MM.1S (cell line): ENCODE data around the gene KRT2.
"Not testable (repeated sequence)": the region's sequence is repeated elsewhere in the genome, so short reads cannot be mapped to it uniquely, and the experiment has no call there.

ENCODE experiments used
- DNase-seq: peaks from one replicate; pipeline ENCODE4 v3.0.0-alpha.2; 2015
- H2AFZ ChIP-seq: fragments of 300-600 bp; sonication (generic); 2 replicates; pipeline ENCODE4 v1.6.0; 2016; ENCODE audit warnings: antibody characterized with exemption, low read length
- H3F3A ChIP-seq: fragments of 300-600 bp; sonication (generic); 2 replicates; pipeline ENCODE4 v1.6.1; 2016; ENCODE audit warnings: mild to moderate bottlenecking, antibody characterized with exemption, low read length, moderate library complexity, mixed read lengths; ENCODE audit not compliant: insufficient read depth
- H3K27ac ChIP-seq: fragments of 300-600 bp; sonication (generic); 2 replicates; pipeline ENCODE4 v1.5.1; 2016; ENCODE audit warnings: mild to moderate bottlenecking, low read length
- H3K27me3 ChIP-seq: fragments of 300-600 bp; sonication (generic); replicated peaks from 2 replicates; pipeline ENCODE4 v1.6.0; 2016; ENCODE audit warnings: low read length; ENCODE audit not compliant: insufficient read depth
- H3K36me3 ChIP-seq: fragments of 300-600 bp; sonication (generic); replicated peaks from 2 replicates; pipeline ENCODE4 v1.6.1; 2016; ENCODE audit warnings: mild to moderate bottlenecking, low read length, mixed read lengths; ENCODE audit not compliant: insufficient read depth
- H3K4me1 ChIP-seq: fragments of 300-600 bp; sonication (generic); 2 replicates; pipeline ENCODE4 v1.6.1; 2016; ENCODE audit warnings: low read length, mixed read lengths
- H3K4me2 ChIP-seq: fragments of 300-600 bp; sonication (generic); 2 replicates; pipeline ENCODE4 v1.6.0; 2016; ENCODE audit warnings: low read depth, low read length
- H3K4me3 ChIP-seq: fragments of 300-600 bp; sonication (generic); 2 replicates; pipeline ENCODE4 v1.5.1; 2016; ENCODE audit warnings: low read length, mixed read lengths
- H3K79me2 ChIP-seq: fragments of 300-600 bp; sonication (generic); 2 replicates; pipeline ENCODE4 v1.6.1; 2016; ENCODE audit warnings: mixed run types, low read length, mixed read lengths
- H3K9ac ChIP-seq: fragments of 300-600 bp; sonication (generic); 2 replicates; pipeline ENCODE4 v1.6.1; 2016; ENCODE audit warnings: low read length, mixed read lengths
- H3K9me2 ChIP-seq: fragments of 300-600 bp; sonication (generic); replicated peaks from 2 replicates; pipeline ENCODE4 v1.6.1; 2016; ENCODE audit warnings: mild to moderate bottlenecking, low read length, mixed read lengths; ENCODE audit not compliant: insufficient read depth
- H3K9me3 ChIP-seq: fragments of 300-600 bp; sonication (generic); replicated peaks from 2 replicates; pipeline ENCODE4 v1.6.1; 2016; ENCODE audit warnings: mild to moderate bottlenecking, low read length, mixed read lengths; ENCODE audit not compliant: insufficient read depth
- H4K20me1 ChIP-seq: fragments of 300-600 bp; sonication (generic); 2 replicates; pipeline ENCODE4 v1.6.1; 2016; ENCODE audit warnings: mild to moderate bottlenecking, low read length, moderate library complexity, mixed read lengths; ENCODE audit not compliant: insufficient read depth
- CTCF ChIP-seq: fragments of 300-600 bp; sonication (generic); IDR thresholded peaks from 2 replicates; pipeline ENCODE4 v1.5.1; 2016; ENCODE audit warnings: antibody characterized with exemption, low read length, mixed read lengths
- EZH2 ChIP-seq: fragments of 300-600 bp; sonication (generic); optimal IDR thresholded peaks from 2 replicates; pipeline ENCODE3; 2017; ENCODE audit warnings: low read depth, mild to moderate bottlenecking, antibody characterized with exemption, low read length, mixed read lengths
- EZH2phosphoT487 ChIP-seq: fragments of 300-600 bp; sonication (generic); IDR thresholded peaks from 2 replicates; pipeline ENCODE4 v1.6.1; 2018; ENCODE audit warnings: antibody characterized with exemption, low read length

KRT2 gene

GRCh38 chr12:52672321-52672933, 20.4 kb upstream of the KRT2 start:
- Histone ChIP-seq H4K20me1 (no peaks in the 10 kb centered on the region), H3F3A (no peaks in the 10 kb centered on the region), H3K27ac (no peak overlapping the region), H3K9me2 (no peaks in the 10 kb centered on the region), H3K79me2 (no peaks in the 10 kb centered on the region), H3K36me3 (no peaks in the 10 kb centered on the region), H3K4me3 (no peak overlapping the region), H3K4me2 (no peak overlapping the region), H3K27me3 (peaks cover 71% of the 10 kb centered on the region), H3K9ac (no peak overlapping the region), H3K9me3 (no peaks in the 10 kb centered on the region), H3K4me1 (no peaks in the 10 kb centered on the region), H2AFZ (no peak overlapping the region)
- no peak for DNase-seq
- no peak for TF ChIP-seq CTCF
- TF ChIP-seq EZH2phosphoT487 = no peak
- TF ChIP-seq EZH2 = no peak

GRCh38 chr12:52670961-52671360, 18.9 kb upstream of the KRT2 start:
- Histone ChIP-seq H3K36me3 (no peaks in the 10 kb centered on the region), H4K20me1 (no peaks in the 10 kb centered on the region), H3K27ac (no peak overlapping the region), H3K9ac (no peak overlapping the region), H3K79me2 (no peaks in the 10 kb centered on the region), H3F3A (no peaks in the 10 kb centered on the region), H3K27me3 (peaks cover 70% of the 10 kb centered on the region), H3K4me1 (no peaks in the 10 kb centered on the region), H2AFZ (no peak overlapping the region), H3K4me2 (no peak overlapping the region), H3K9me3 (no peaks in the 10 kb centered on the region), H3K9me2 (no peaks in the 10 kb centered on the region), H3K4me3 (no peak overlapping the region)
- DNase-seq = no peak
- TF ChIP-seq EZH2phosphoT487 (no peak), EZH2 (no peak), CTCF (no peak)

- H3K27me3 ChIP-seq = peaks cover 70% of the 10 kb centered on the region
- H3K9me3 ChIP-seq = no peaks in the 10 kb centered on the region
- H4K20me1 ChIP-seq = no peaks in the 10 kb centered on the region
- H3K27ac ChIP-seq = no peak overlapping the region
- TF ChIP-seq EZH2 = no peak
- no peak for TF ChIP-seq EZH2phosphoT487
- no peak for TF ChIP-seq CTCF
- H3F3A ChIP-seq = no peaks in the 10 kb centered on the region
- H3K4me2 ChIP-seq = no peak overlapping the region
- no peaks in the 10 kb centered on the region for H3K4me1 ChIP-seq
- no peak overlapping the region for H3K4me3 ChIP-seq
- DNase-seq = no peak
- no peaks in the 10 kb centered on the region for H3K9me2 ChIP-seq
- H2AFZ ChIP-seq = no peak overlapping the region
- H3K9ac ChIP-seq = no peak overlapping the region
- H3K36me3 ChIP-seq = no peaks in the 10 kb centered on the region
- H3K79me2 ChIP-seq = no peaks in the 10 kb centered on the region
Measured at GRCh38 chr12:52670506-52670905, 18.5 kb upstream of the KRT2 start.

- not testable (repeated sequence) for H3K4me2 ChIP-seq, H3K9me3 ChIP-seq, H3K9ac ChIP-seq, H3K9me2 ChIP-seq, DNase-seq, H3K4me3 ChIP-seq, H4K20me1 ChIP-seq, H3K27ac ChIP-seq, H3F3A ChIP-seq, H2AFZ ChIP-seq, H3K4me1 ChIP-seq, H3K79me2 ChIP-seq, H3K36me3 ChIP-seq
- H3K27me3 ChIP-seq = peaks cover 70% of the 10 kb centered on the region
Measured at GRCh38 chr12:52669941-52670340, 17.9 kb upstream of the KRT2 start.
